SK-N-MC (cell line): ENCODE data around the gene FAHD2B.

Source experiments
- EZH2 ChIP-seq: fragments of 200-600 bp; sonication (generic); IDR thresholded peaks from one replicate; pipeline ENCODE4 v1.6.1; 2017; ENCODE audit warnings: antibody characterized with exemption
- FOXP2 ChIP-seq: optimal IDR thresholded peaks from 2 replicates; pipeline ENCODE3; 2011; ENCODE audit warnings: mild to moderate bottlenecking, moderate library complexity; ENCODE audit not compliant: insufficient read depth; ENCODE audit errors: extremely low read length, control extremely low read depth
- POLR2AphosphoS5 ChIP-seq: IDR thresholded peaks from 2 replicates; pipeline ENCODE4 v1.6.1; 2012; ENCODE audit warnings: mild to moderate bottlenecking, low read depth, low read length, borderline replicate concordance

DNA sequence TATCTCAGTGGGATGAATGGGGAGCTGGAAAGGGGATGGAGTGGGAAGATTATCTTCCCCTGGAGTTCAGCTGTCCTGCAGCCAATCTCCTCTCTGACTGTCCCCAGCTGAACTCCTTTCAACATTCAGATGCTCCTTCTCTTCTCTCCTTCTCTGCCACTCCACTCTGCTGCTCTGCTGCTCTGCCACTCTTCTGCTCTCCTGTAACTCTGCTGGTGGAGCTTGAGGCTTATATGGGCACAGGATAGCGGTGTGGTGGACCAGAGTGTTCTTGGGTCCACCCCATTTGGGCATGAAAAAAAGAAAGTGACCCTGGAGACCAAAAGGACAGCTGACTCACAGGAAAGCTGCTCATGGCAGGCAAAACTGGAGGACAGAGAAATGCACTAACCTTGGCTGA, 26.6 kb downstream of the FAHD2B start:
- TF ChIP-seq POLR2AphosphoS5, result no peak
- no peak for TF ChIP-seq EZH2
- TF ChIP-seq FOXP2, result no peak
